NCI-H2081 (cell line): Measurements from ENCODE around the gene NCBP1.
A peak's percentile ranks its signal among the peaks of the same experiment; 100 is the strongest.
"Not testable (repeated sequence)": the region's sequence is repeated elsewhere in the genome, so short reads cannot be mapped to it uniquely, and the experiment has no call there.

Experiments
- DNase-seq, 2 experiments: peaks; one replicate each; lab custom pipeline; 2025; lab: John Stamatoyannopoulos, UW

Gene NCBP1

GRCh38 chr9:97632985-97633858 lies at the start of gene NCBP1, which contains the start of gene TSTD2:
TSS of gene NCBP1 (plus strand) at chr9:97633821. CDS start at chr9:97633882, 61 bp downstream.
TSS of gene TSTD2 (minus strand) at chr9:97633368. CDS start at chr9:97627562, 5,806 bp downstream.
- peak; percentile 97 to 98 for DNase-seq

DNA sequence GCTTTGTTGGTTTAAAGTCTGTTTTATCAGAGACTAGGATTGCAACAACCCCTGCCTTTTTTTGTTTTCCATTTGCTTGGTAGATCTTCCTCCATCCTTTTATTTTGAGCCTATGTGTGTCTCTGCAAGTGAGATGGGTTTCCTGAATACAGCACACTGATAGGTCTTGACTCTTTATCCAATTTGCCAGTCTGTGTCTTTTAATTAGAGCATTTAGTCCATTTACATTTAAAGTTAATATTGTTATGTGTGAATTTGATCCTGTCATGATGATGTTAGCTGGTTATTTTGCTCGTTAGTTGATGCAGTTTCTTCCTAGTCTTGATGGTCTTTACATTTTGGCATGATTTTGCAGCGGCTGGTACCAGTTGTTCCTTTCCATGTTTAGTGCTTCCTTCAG lies 48.8 kb upstream of the NCBP1 start:
- not testable (repeated sequence) for DNase-seq

DNA sequence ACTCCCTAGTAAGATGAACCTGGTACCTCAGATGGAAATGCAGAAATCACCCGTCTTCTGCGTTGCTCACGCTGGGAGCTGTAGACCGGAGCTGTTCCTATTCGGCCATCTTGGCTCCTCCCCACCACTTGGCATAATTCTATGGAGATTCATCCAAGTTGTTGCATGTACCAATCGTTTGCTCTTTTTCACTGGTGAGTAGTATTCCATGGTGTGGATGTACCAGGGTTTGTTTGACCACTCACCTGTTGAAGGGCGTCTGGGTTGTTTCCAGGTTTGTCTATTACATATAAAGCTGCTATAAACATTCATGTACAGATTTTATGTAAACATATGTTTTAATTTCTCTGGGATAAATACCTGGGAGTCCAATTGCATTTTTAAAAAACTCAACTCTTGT lies 46.7 kb upstream of the NCBP1 start:
- not testable (repeated sequence) for DNase-seq

DNA sequence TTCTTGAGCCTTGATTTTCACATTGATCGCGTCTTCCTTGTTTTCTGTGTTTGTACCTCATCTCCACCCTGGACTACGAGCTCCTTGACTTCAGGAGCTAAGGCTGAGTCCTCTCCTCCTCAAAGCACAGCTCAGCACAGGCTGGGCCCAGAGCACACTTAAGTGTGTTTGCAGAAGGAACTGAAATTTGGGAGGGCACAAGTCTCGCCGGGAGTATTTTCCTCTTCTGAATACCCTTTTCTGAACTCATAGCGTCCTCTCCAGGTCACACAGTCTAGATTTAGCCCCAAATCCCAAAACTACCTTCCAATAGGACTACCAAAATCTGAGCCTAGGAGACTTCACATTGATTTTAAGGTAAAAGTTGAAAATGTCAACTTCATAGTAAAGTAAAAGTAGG lies 42.1 kb upstream of the NCBP1 start:
- no peak for DNase-seq

DNA sequence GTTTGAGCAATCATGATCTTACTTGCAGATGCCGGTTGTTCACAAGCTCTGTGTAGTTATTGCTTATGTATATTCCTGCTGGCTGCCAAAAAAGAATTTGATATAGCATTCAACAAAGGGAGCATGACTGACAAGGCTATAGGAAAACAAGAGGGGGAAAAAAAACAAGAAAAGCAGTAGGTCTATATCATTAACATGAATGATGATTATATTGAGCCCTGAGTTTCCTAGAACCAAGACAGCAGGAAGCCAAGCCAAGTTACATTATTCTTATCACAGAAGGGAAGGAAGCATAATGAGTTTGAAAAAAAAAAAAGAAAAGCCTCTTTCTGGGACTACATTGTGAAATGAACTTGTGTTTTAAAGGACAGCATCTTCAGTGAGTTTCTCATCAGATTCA lies 41.5 kb upstream of the NCBP1 start:
- peak in 1 of 2 experiments; percentile 12 for DNase-seq

GRCh38 chr9:97593960-97594359 lies 39.7 kb upstream of the NCBP1 start:
- DNase-seq = peak; percentile 2 to 61

DNA sequence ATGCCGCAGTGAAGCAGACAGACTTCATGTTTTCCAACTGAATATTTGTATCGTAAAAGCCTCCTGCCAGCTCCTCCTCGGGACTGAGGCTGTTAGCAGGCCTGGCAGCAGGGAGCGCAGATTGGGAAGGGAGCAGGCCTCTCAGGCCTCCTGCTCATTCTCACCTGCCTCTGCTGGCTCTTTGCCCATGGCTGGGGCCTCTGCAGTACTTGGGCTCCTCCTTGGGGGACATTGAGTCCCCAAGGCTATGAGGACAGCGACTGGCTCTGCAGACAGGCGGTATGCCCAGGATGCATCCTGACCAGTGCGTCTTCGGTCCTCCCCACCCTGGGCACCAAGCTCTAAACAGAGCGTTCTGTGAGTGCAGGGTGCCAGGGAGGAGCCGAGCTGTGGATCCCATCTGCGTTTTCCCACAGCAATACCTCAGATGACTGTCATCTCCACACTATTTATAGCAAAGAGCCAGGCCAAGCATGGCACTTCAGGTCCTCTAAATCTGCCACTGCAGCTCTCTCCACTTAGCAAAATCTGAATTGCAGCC lies 39.2 kb upstream of the NCBP1 start:
- peak; percentile 50 to 68 for DNase-seq

GRCh38 chr9:97596906-97597305 lies 36.7 kb upstream of the NCBP1 start:
- DNase-seq = no peak

GRCh38 chr9:97598461-97599288 lies 34.9 kb upstream of the NCBP1 start:
- DNase-seq = peak; percentile 65 to 71

GRCh38 chr9:97599314-97599846 lies 34.2 kb upstream of the NCBP1 start:
- DNase-seq = no peak

GRCh38 chr9:97600531-97601227 lies 32.9 kb upstream of the NCBP1 start:
- no peak for DNase-seq

DNA sequence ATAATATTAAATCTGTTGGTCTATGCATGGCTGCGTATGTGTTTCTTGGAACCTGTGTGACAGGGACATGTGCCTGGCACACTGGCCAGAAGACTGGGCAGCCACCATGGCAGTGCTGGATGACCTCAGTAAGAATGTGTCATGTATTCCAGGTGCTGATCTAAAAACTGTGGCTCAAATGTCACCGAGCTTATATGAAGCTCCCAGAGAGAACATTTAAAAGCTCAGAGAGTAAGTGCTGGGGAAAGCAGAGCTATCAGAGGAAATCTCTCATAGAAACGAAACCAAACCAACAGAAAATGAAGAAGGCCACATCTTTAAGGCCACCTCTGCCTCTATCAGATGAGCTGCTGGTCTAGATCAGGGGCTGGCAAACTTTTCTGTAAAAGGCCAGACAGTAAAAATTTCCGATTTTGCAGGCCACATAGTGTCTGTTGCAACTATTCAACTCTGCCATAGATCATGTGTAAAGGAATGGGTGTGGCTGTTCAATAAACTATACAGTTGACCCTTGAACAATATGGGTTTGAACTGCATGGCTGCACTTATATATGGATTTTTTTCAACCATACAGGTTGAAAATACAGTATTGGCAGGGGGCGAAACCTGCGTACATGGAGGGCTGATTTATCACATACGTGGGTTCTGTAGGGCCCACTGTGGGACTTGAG lies 32.3 kb upstream of the NCBP1 start:
- no peak for DNase-seq

GRCh38 chr9:97602430-97602829 lies 31.2 kb upstream of the NCBP1 start:
- DNase-seq = no peak

GRCh38 chr9:97604901-97605645 lies 28.5 kb upstream of the NCBP1 start:
- DNase-seq = no peak

DNA sequence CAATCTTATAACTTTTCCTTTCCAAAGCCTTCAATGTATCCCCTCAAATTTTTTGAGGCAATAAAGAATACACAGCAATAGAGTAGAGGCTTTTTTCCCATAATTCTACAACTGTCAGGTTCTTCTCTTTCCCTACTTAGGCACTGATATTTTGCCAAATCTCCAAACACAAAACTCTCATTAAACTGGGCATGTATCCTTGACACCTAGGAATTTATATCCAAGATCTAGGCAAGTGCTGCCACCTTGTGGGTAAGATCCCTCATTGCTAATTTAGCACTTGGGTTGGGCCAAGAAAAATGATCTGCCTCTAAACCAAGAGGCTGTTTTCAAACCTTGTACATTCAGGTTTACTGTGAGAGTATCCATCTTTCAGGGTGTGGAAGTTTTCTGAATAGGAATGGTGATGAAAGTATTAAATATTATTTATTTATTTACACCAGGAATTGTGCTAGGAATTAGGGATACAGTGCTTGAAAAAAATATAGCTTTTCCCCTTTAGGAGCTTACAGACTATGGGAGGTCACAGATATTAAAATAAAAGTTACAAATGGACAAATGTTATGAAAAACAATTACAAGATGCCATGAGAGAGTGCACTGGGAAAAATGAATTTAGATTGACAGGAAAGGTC lies 18.1 kb upstream of the NCBP1 start:
- peak; percentile 51 to 63 for DNase-seq

GRCh38 chr9:97617939-97618416 lies 15.6 kb upstream of the NCBP1 start:
- no peak for DNase-seq

DNA sequence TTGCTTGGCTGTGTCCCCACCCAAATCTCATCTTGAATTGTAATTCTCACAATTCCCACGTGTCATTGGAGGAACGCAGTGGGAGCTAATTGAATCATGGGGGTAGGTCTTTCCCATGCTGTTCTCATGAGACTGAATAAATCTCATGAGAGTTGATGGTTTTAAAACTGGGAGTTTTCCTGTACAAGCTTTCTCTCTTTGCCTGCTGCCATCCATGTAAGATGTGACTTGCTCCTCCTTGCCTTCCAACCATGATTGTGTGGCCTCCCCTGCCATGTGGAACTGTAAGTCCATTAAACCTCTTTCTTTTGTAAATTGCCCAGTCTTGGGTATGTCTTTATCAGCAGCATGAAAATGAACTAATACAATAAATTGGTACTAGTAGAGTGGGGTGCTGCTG lies 13.6 kb upstream of the NCBP1 start:
- not testable (repeated sequence) for DNase-seq

- DNase-seq = not testable (repeated sequence)
These were observed 11.1 kb upstream of the NCBP1 start for GRCh38 chr9:97622483-97622882.

GRCh38 chr9:97623946-97624345 lies 9.7 kb upstream of the NCBP1 start:
- DNase-seq = no peak

GRCh38 chr9:97625620-97626019 lies 8.0 kb upstream of the NCBP1 start:
- DNase-seq = no peak
